Measurements from ENCODE around the gene KIF25.

Gene KIF25

GRCh38 chr6:167981916-167982462 is 15.5 kb upstream of the KIF25 start:
- Histone ChIP-seq H3K36me3 (ENCODE audit: control insufficient read depth in 5 of 5, insufficient read depth in 5 of 5, low read length in 5 of 5) (no peaks in the 10 kb centered on the region), H3K27ac (ENCODE audit: low read depth, low read length) (no peak overlapping the region), H3K4me3 (ENCODE audit: low read depth in 1 of 5, low read length in 5 of 5) (no peak overlapping the region), H3K27me3 (ENCODE audit: control insufficient read depth in 5 of 5, insufficient read depth in 4 of 5, low read length in 5 of 5) (no peaks in the 10 kb centered on the region), H3K9me3 (ENCODE audit: control insufficient read depth in 5 of 5, low read length in 5 of 5) (peaks cover 0 to 3% (median 0%) of the 10 kb centered on the region in 5 donors), H3K9ac (ENCODE audit: low read length in 5 of 5) (no peak overlapping the region), H3K4me1 (ENCODE audit: control insufficient read depth in 5 of 5, insufficient read depth in 5 of 5, low read length in 5 of 5) (peaks cover 0 to 3% (median 0%) of the 10 kb centered on the region in 5 donors)

DNA sequence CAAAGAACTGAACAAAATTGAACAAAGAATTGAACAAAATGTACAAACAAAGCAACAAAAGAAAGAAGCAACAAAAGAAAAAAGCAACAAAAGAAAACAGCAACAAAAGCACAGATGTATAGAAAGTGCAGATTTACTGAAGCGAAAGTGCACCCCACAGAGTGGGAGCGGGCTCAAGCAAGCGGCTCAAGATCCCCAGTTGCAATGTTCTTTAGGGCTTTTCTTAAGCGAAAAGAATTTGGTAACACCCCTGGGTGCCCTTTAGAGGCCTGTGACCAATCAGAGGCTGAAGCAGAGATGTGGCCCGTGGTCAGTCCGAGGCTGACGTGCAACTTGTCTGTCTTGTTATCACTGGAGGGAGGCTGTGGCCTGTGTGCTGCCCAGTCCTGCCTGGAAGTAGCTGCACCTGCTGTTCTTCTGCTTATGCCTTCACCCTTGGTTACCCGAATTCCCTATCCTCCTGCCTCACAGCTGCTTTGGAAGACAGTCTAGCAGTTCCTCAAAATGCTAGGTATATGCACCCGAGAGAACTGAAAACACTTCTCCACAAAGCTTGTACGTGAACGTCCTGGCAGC is 13.2 kb upstream of the KIF25 start:
- Histone ChIP-seq H3K4me1 (ENCODE audit: control insufficient read depth in 5 of 5, insufficient read depth in 5 of 5, low read length in 5 of 5) (peaks cover 0 to 24% (median 5%) of the 10 kb centered on the region in 5 donors), H3K27me3 (ENCODE audit: control insufficient read depth in 5 of 5, insufficient read depth in 4 of 5, low read length in 5 of 5) (no peaks in the 10 kb centered on the region)

DNA sequence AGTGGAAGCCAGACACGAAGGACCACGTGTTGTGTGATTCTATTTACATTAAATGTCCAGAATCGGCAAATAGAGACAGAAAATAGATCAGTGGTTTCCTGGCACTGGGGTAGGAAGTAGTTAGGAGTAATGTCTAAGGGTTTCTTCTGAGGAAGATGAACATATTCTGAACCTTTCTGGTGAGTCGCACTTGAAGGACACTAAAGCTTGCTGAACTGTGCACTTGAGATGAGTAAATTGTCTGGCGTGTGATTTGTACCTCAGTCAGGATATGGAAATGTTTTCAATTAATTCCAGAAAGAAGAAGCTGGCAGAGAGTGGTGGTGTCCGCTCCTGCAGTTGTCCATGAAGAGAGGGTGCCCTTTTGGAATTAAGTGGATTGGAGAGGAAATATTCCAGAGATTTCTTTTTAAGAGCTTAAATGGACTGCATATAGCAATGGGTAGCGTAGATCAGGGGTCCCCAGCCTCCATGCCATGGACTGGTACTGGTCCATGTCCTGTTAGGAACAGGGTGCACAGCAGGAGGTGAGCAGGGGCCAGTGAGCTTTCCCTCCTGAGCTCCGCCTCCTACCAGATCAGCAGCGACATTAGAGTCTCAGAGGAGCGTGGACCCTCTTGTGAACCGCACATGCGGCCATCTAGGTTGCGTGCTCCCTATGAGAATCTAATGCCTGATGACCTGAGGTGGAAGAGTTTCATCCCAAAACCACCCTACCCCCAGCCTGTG is 12.4 kb upstream of the KIF25 start:
- H3K4me3 ChIP-seq (ENCODE audit: low read depth in 1 of 5, low read length in 5 of 5): no peak overlapping the region
- no peak overlapping the region for H3K27ac ChIP-seq (ENCODE audit: low read depth, low read length)

More for the DNA sequence above, 13.2 kb upstream of the KIF25 start:
- H3K4me3 ChIP-seq (ENCODE audit: low read depth in 1 of 5, low read length in 5 of 5): no peak overlapping the region
- H3K27ac ChIP-seq (ENCODE audit: low read depth, low read length): no peak overlapping the region
- H3K9ac ChIP-seq (ENCODE audit: low read length in 5 of 5): no peak overlapping the region
- H3K36me3 ChIP-seq (ENCODE audit: control insufficient read depth in 5 of 5, insufficient read depth in 5 of 5, low read length in 5 of 5): no peaks in the 10 kb centered on the region
- peaks cover 0 to 3% (median 0%) of the 10 kb centered on the region in 5 donors for H3K9me3 ChIP-seq (ENCODE audit: control insufficient read depth in 5 of 5, low read length in 5 of 5)

DNA sequence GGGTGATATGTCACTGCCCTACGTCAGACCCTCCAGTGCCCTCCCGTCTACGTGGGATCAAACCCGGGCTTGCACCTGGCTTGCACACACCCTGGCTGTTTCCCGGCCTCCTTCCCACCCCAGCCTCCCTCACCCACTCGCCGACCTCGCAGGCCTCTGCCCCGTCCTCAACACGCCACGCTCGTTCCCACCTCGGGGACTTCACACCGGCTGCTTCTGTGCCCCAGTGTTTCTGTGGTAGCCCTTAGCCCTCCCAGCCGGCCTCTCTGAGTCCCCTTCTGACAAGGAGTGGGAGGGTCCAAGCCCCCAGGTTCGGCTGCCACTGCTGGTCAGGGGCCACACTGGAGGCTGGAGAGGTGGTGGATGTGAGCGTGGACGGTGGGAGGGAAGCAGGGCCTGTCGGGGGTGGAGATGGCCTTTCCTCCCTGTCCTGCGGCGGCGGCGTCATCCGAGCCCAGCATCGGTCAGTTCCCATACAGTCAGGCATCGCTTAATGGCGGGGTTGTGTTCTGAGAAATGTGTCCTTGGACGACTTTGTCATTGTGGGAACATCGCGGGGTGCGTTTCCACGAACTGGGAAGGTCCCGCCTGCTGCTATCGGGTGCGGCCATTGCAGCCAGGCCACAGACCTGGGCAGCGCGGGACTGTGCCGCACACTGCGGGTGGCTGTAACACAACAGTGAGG is 11.4 kb upstream of the KIF25 start:
- H3K4me3 ChIP-seq (ENCODE audit: low read depth in 1 of 5, low read length in 5 of 5): no peak overlapping the region
- H3K36me3 ChIP-seq (ENCODE audit: control insufficient read depth in 5 of 5, insufficient read depth in 5 of 5, low read length in 5 of 5): no peaks in the 10 kb centered on the region
- no peak overlapping the region for H3K9ac ChIP-seq (ENCODE audit: low read length in 5 of 5)
- H3K27me3 ChIP-seq (ENCODE audit: control insufficient read depth in 5 of 5, insufficient read depth in 4 of 5, low read length in 5 of 5): no peaks in the 10 kb centered on the region
- peaks cover 0 to 3% (median 0%) of the 10 kb centered on the region in 5 donors for H3K9me3 ChIP-seq (ENCODE audit: control insufficient read depth in 5 of 5, low read length in 5 of 5)
- no peak overlapping the region for H3K27ac ChIP-seq (ENCODE audit: low read depth, low read length)
- peaks cover 0 to 24% (median 5%) of the 10 kb centered on the region in 5 donors for H3K4me1 ChIP-seq (ENCODE audit: control insufficient read depth in 5 of 5, insufficient read depth in 5 of 5, low read length in 5 of 5)

More for the DNA sequence above, 12.4 kb upstream of the KIF25 start:
- no peak overlapping the region for H3K9ac ChIP-seq (ENCODE audit: low read length in 5 of 5)
- peaks cover 0 to 27% (median 5%) of the 10 kb centered on the region in 5 donors for H3K4me1 ChIP-seq (ENCODE audit: control insufficient read depth in 5 of 5, insufficient read depth in 5 of 5, low read length in 5 of 5)
- no peaks in the 10 kb centered on the region for H3K27me3 ChIP-seq (ENCODE audit: control insufficient read depth in 5 of 5, insufficient read depth in 4 of 5, low read length in 5 of 5)
- peaks cover 0 to 3% (median 0%) of the 10 kb centered on the region in 5 donors for H3K9me3 ChIP-seq (ENCODE audit: control insufficient read depth in 5 of 5, low read length in 5 of 5)
- no peaks in the 10 kb centered on the region for H3K36me3 ChIP-seq (ENCODE audit: control insufficient read depth in 5 of 5, insufficient read depth in 5 of 5, low read length in 5 of 5)

- no peak overlapping the region for H3K9ac ChIP-seq (ENCODE audit: low read length in 5 of 5)
- H3K4me1 ChIP-seq (ENCODE audit: control insufficient read depth in 5 of 5, insufficient read depth in 5 of 5, low read length in 5 of 5): peaks cover 0 to 24% (median 5%) of the 10 kb centered on the region in 5 donors
- peak overlapping the region; percentile 60 for H3K27ac ChIP-seq (ENCODE audit: low read depth, low read length)
- no peaks in the 10 kb centered on the region for H3K36me3 ChIP-seq (ENCODE audit: control insufficient read depth in 5 of 5, insufficient read depth in 5 of 5, low read length in 5 of 5)
- peaks cover 0 to 3% (median 0%) of the 10 kb centered on the region in 5 donors for H3K9me3 ChIP-seq (ENCODE audit: control insufficient read depth in 5 of 5, low read length in 5 of 5)
- H3K27me3 ChIP-seq (ENCODE audit: control insufficient read depth in 5 of 5, insufficient read depth in 4 of 5, low read length in 5 of 5): no peaks in the 10 kb centered on the region
- no peak overlapping the region for H3K4me3 ChIP-seq (ENCODE audit: low read depth in 1 of 5, low read length in 5 of 5)
Observed at GRCh38 chr6:167987396-167988153, 9.9 kb upstream of the KIF25 start.

- H3K4me1 ChIP-seq (ENCODE audit: control insufficient read depth in 5 of 5, insufficient read depth in 5 of 5, low read length in 5 of 5): peaks cover 0 to 29% (median 5%) of the 10 kb centered on the region in 5 donors
- no peak overlapping the region for H3K9ac ChIP-seq (ENCODE audit: low read length in 5 of 5)
- no peaks in the 10 kb centered on the region for H3K36me3 ChIP-seq (ENCODE audit: control insufficient read depth in 5 of 5, insufficient read depth in 5 of 5, low read length in 5 of 5)
- peak overlapping the region; percentile 60 for H3K27ac ChIP-seq (ENCODE audit: low read depth, low read length)
- H3K27me3 ChIP-seq (ENCODE audit: control insufficient read depth in 5 of 5, insufficient read depth in 4 of 5, low read length in 5 of 5): no peaks in the 10 kb centered on the region
- peaks cover 0 to 3% (median 0%) of the 10 kb centered on the region in 5 donors for H3K9me3 ChIP-seq (ENCODE audit: control insufficient read depth in 5 of 5, low read length in 5 of 5)
- no peak overlapping the region for H3K4me3 ChIP-seq (ENCODE audit: low read depth in 1 of 5, low read length in 5 of 5)
Observed at GRCh38 chr6:167988154-167988495, 9.3 kb upstream of the KIF25 start.

- Histone ChIP-seq H3K27ac (ENCODE audit: low read depth, low read length) (peak overlapping the region; percentile 46), H3K4me1 (ENCODE audit: control insufficient read depth in 5 of 5, insufficient read depth in 5 of 5, low read length in 5 of 5) (peaks cover 0 to 36% (median 5%) of the 10 kb centered on the region in 5 donors), H3K9ac (ENCODE audit: low read length in 5 of 5) (no peak overlapping the region), H3K9me3 (ENCODE audit: control insufficient read depth in 5 of 5, low read length in 5 of 5) (peaks cover 0 to 2% (median 0%) of the 10 kb centered on the region in 5 donors), H3K27me3 (ENCODE audit: control insufficient read depth in 5 of 5, insufficient read depth in 4 of 5, low read length in 5 of 5) (no peaks in the 10 kb centered on the region), H3K4me3 (ENCODE audit: low read depth in 1 of 5, low read length in 5 of 5) (no peak overlapping the region), H3K36me3 (ENCODE audit: control insufficient read depth in 5 of 5, insufficient read depth in 5 of 5, low read length in 5 of 5) (no peaks in the 10 kb centered on the region)
Observed at GRCh38 chr6:167988945-167989841, 8.3 kb upstream of the KIF25 start.

DNA sequence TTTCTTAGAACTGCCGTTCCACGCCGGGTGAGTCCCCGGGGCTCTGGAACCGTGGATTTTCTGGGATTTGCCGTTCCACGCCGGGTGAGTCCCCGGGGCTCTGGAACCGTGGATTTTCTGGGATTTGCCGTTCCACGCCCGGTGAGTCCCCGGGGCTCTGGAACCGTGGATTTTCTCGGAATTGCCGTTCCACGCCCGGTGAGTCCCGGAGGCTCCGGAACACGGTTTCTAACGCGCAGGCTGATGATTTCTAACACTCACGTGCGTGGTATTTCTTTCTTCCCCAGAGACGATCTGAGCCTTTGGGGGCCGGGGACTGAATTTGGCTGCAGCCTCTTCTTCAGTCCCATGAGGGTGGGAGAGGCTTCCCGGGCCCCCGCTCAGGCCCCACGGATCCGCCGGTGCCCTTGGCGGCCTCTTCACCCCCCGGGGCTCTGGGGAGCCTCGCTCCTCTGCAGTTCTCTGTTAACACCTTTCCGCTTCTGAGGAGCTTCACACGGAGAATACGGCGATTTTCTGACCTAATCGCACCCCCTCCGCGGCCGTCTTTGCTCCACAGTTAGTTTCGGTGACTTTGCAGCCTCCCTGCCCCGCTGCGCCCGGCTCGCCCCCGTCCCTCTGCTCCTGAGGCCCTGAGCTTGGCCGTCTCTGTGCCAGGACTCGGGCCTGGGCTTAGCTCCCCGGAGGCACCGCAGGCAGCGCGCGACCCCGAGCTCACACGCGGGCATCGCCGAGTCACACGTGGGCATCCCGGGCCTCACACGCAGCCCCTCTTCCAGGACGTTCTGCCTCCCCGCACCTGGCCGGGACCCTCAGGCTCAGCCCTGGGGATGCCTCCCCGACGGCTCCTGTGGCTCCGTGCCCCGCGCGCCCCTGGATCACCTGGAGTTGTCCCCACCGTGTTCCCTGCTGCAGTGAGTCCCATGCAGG is 7.2 kb upstream of the KIF25 start:
- Histone ChIP-seq H3K9me3 (ENCODE audit: control insufficient read depth in 5 of 5, low read length in 5 of 5) (no peaks in the 10 kb centered on the region), H3K36me3 (ENCODE audit: control insufficient read depth in 5 of 5, insufficient read depth in 5 of 5, low read length in 5 of 5) (no peaks in the 10 kb centered on the region), H3K27ac (ENCODE audit: low read depth, low read length) (no peak overlapping the region), H3K27me3 (ENCODE audit: control insufficient read depth in 5 of 5, insufficient read depth in 4 of 5, low read length in 5 of 5) (no peaks in the 10 kb centered on the region), H3K4me1 (ENCODE audit: control insufficient read depth in 5 of 5, insufficient read depth in 5 of 5, low read length in 5 of 5) (peaks cover 0 to 41% (median 5%) of the 10 kb centered on the region in 5 donors), H3K4me3 (ENCODE audit: low read depth in 1 of 5, low read length in 5 of 5) (no peak overlapping the region), H3K9ac (ENCODE audit: low read length in 5 of 5) (no peak overlapping the region)
